ENCODE data around the gene PDCD1LG2. TPM values are rescaled to one million over a fixed set of nuclear protein-coding genes. Genes with fewer than 3 reads are reported as not detected.

The PDCD1LG2 gene
- total and polyA plus RNA-seq, 2 experiments from 2014 or later: not detected

GRCh38 chr9:5529683-5530221, 19.4 kb downstream of the PDCD1LG2 start:
- no peak overlapping the region for H3K4me2 ChIP-seq

GRCh38 chr9:5531101-5531882, 21.0 kb downstream of the PDCD1LG2 start:
- no peak for TF ChIP-seq EZH2 (IDR thresholded peaks at IDR 0.05; ENCODE audit: borderline replicate concordance)
- TF ChIP-seq CTCF (IDR thresholded peaks at IDR 0.05; ENCODE audit: poor library complexity): no peak
- no peak for TF ChIP-seq EZH2phosphoT487 (IDR thresholded peaks at IDR 0.05; ENCODE audit: low read depth, severe bottlenecking, unreplicated experiment)
- H3K4me2 ChIP-seq: no peak overlapping the region
- no peak overlapping the region for H2AFZ ChIP-seq
- no peaks in the 10 kb centered on the region for H3K27me3 ChIP-seq
- no peak overlapping the region for H3K4me3 ChIP-seq
- H4K20me1 ChIP-seq (ENCODE audit: insufficient read depth, poor library complexity, severe bottlenecking): no peaks in the 10 kb centered on the region
- H3K9me3 ChIP-seq (ENCODE audit: low read depth): no peaks in the 10 kb centered on the region
- no peak for DNase-seq (ENCODE audit: low spot score)
- H3K9me2 ChIP-seq (replicated peaks; ENCODE audit: insufficient read depth): no peaks in the 10 kb centered on the region
- no peaks in the 10 kb centered on the region for H3K79me2 ChIP-seq
- 70% methylated on average over 2 of the region's 2 CpGs for WGBS (ENCODE audit: low lambda C conversion rate, missing lambda C conversion rate)
- H3K27ac ChIP-seq: no peak overlapping the region
- H3K36me3 ChIP-seq (replicated peaks; ENCODE audit: insufficient read depth, low read depth): no peaks in the 10 kb centered on the region
- no peaks in the 10 kb centered on the region for H3K4me1 ChIP-seq (ENCODE audit: insufficient read depth)

More at GRCh38 chr9:5529683-5530221, 19.4 kb downstream of the PDCD1LG2 start:
- H3K9me2 ChIP-seq (replicated peaks; ENCODE audit: insufficient read depth): no peaks in the 10 kb centered on the region
- no peaks in the 10 kb centered on the region for H3K4me1 ChIP-seq (ENCODE audit: insufficient read depth)
- TF ChIP-seq CTCF (IDR thresholded peaks at IDR 0.05; ENCODE audit: poor library complexity): no peak
- no peak for TF ChIP-seq EZH2 (IDR thresholded peaks at IDR 0.05; ENCODE audit: borderline replicate concordance)
- TF ChIP-seq EZH2phosphoT487 (IDR thresholded peaks at IDR 0.05; ENCODE audit: low read depth, severe bottlenecking, unreplicated experiment): no peak
- no peaks in the 10 kb centered on the region for H4K20me1 ChIP-seq (ENCODE audit: insufficient read depth, poor library complexity, severe bottlenecking)
- 55% methylated on average over 4 of the region's 4 CpGs for WGBS (ENCODE audit: low lambda C conversion rate, missing lambda C conversion rate)
- H3K4me3 ChIP-seq: no peak overlapping the region
- no peaks in the 10 kb centered on the region for H3K27me3 ChIP-seq
- no peaks in the 10 kb centered on the region for H3K36me3 ChIP-seq (replicated peaks; ENCODE audit: insufficient read depth, low read depth)
- H3K27ac ChIP-seq: no peak overlapping the region
- DNase-seq (ENCODE audit: low spot score): no peak
- H3K9me3 ChIP-seq (ENCODE audit: low read depth): no peaks in the 10 kb centered on the region
- no peak overlapping the region for H2AFZ ChIP-seq
- H3K79me2 ChIP-seq: no peaks in the 10 kb centered on the region

GRCh38 chr9:5532306-5532705, 22.0 kb downstream of the PDCD1LG2 start:
- no peaks in the 10 kb centered on the region for H4K20me1 ChIP-seq (ENCODE audit: insufficient read depth, poor library complexity, severe bottlenecking)
- H3K27ac ChIP-seq: no peak overlapping the region
- H3K9me2 ChIP-seq (replicated peaks; ENCODE audit: insufficient read depth): no peaks in the 10 kb centered on the region
- no peaks in the 10 kb centered on the region for H3K79me2 ChIP-seq
- H3K4me3 ChIP-seq: no peak overlapping the region
- 84% methylated on average over 1 of the region's 1 CpG for WGBS (ENCODE audit: low lambda C conversion rate, missing lambda C conversion rate)
- no peaks in the 10 kb centered on the region for H3K36me3 ChIP-seq (replicated peaks; ENCODE audit: insufficient read depth, low read depth)
- no peaks in the 10 kb centered on the region for H3K9me3 ChIP-seq (ENCODE audit: low read depth)
- no peak overlapping the region for H3K4me2 ChIP-seq
- no peaks in the 10 kb centered on the region for H3K4me1 ChIP-seq (ENCODE audit: insufficient read depth)
- DNase-seq (ENCODE audit: low spot score): no peak
- H3K27me3 ChIP-seq: no peaks in the 10 kb centered on the region
- no peak overlapping the region for H2AFZ ChIP-seq
- TF ChIP-seq EZH2 (IDR thresholded peaks at IDR 0.05; ENCODE audit: borderline replicate concordance) (no peak), EZH2phosphoT487 (IDR thresholded peaks at IDR 0.05; ENCODE audit: low read depth, severe bottlenecking, unreplicated experiment) (no peak), CTCF (IDR thresholded peaks at IDR 0.05; ENCODE audit: poor library complexity) (no peak)

Data from hepatocyte (in vitro differentiated cells).